ENCODE data around the gene CDKN2B-AS1. TPM values are rescaled to one million over a fixed set of nuclear protein-coding genes. Genes with fewer than 3 reads are reported as not detected.

Gene CDKN2B-AS1
- total RNA-seq, 1 donor from 2014 or later: 3.5 TPM

- no peaks in the 10 kb centered on the region for H3K36me3 Mint-ChIP-seq (ENCODE audit: low read depth)
- H3K4me3 Mint-ChIP-seq (ENCODE audit: unreplicated experiment): no peak overlapping the region
- H3K9me3 Mint-ChIP-seq (ENCODE audit: low read depth): no peaks in the 10 kb centered on the region
- H3K27ac Mint-ChIP-seq (ENCODE audit: unreplicated experiment): no peak overlapping the region
- H3K4me1 Mint-ChIP-seq (ENCODE audit: low read depth): peaks cover 22% of the 10 kb centered on the region
- no peak for TF ChIP-seq CTCF (IDR thresholded peaks at IDR 0.05)
- no peak for DNase-seq (ENCODE audit: low spot score)
- no peaks in the 10 kb centered on the region for H3K27me3 Mint-ChIP-seq (ENCODE audit: low read depth)
Measured at GRCh38 chr9:22064957-22065356, 70.4 kb downstream of the CDKN2B-AS1 start.

DNA sequence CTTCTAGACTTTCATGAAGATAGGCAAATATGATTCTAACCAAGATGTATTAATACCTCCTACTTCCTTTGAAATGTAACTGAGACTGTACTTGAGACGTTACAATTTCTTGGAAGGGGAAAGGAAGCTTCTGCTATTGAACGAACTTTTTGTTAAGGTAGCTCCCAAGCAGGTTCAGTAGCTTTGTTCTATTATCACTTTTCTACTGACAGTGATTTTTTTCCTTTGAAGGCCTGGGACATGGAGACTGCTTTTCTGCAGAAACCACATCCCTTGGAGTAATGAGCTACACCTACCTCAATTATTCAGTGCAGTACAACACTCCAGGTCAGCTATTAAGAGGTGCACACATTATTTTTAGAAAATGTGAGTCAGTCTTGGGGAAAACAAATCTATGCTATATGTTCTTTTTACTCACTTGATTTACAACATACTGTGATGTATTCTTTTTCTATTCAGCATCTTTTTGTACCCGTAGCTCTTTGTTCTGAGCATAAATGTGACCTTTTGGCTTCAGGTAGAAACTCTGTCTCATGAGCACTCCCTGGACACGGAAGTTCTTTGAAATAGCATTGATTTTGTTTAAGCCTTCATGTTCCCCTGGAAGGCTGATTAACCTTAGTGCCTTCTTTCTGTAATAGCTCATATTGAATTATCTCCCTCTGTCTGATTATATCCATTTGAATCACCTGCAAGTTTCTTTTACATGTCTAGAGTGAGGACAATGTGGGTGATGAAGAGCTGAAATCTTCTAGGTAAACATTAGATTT lies 71.0 kb downstream of the CDKN2B-AS1 start:
- no peak overlapping the region for H3K4me3 Mint-ChIP-seq (ENCODE audit: unreplicated experiment)
- H3K27me3 Mint-ChIP-seq (ENCODE audit: low read depth): no peaks in the 10 kb centered on the region
- no peak overlapping the region for H3K27ac Mint-ChIP-seq (ENCODE audit: unreplicated experiment)
- TF ChIP-seq CTCF (IDR thresholded peaks at IDR 0.05): no peak
- DNase-seq (ENCODE audit: low spot score): no peak
- peaks cover 19% of the 10 kb centered on the region for H3K4me1 Mint-ChIP-seq (ENCODE audit: low read depth)
- H3K9me3 Mint-ChIP-seq (ENCODE audit: low read depth): no peaks in the 10 kb centered on the region
- no peaks in the 10 kb centered on the region for H3K36me3 Mint-ChIP-seq (ENCODE audit: low read depth)

DNA sequence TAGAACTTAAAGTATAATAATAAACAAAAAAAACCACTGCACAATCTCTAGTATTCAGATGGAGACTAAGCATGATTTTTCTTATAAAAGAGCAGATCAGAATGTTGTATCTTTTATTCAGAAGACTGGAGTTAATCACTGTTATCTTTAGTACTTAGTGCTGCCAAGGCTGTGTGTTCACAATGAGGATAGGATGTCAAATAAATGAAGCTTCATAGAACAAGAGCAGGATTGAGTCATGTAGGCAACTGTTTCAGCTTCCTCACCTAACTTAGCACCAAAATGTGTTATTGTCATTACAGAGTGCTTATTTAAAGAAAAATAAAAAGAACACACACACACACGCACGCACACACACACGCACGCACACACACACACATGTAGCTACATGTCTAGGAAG lies 72.6 kb downstream of the CDKN2B-AS1 start:
- no peaks in the 10 kb centered on the region for H3K36me3 Mint-ChIP-seq (ENCODE audit: low read depth)
- H3K9me3 Mint-ChIP-seq (ENCODE audit: low read depth): no peaks in the 10 kb centered on the region
- H3K27me3 Mint-ChIP-seq (ENCODE audit: low read depth): no peaks in the 10 kb centered on the region
- peaks cover 12% of the 10 kb centered on the region for H3K4me1 Mint-ChIP-seq (ENCODE audit: low read depth)
- DNase-seq (ENCODE audit: low spot score): no peak
- H3K27ac Mint-ChIP-seq (ENCODE audit: unreplicated experiment): no peak overlapping the region
- no peak for TF ChIP-seq CTCF (IDR thresholded peaks at IDR 0.05)
- no peak overlapping the region for H3K4me3 Mint-ChIP-seq (ENCODE audit: unreplicated experiment)

DNA sequence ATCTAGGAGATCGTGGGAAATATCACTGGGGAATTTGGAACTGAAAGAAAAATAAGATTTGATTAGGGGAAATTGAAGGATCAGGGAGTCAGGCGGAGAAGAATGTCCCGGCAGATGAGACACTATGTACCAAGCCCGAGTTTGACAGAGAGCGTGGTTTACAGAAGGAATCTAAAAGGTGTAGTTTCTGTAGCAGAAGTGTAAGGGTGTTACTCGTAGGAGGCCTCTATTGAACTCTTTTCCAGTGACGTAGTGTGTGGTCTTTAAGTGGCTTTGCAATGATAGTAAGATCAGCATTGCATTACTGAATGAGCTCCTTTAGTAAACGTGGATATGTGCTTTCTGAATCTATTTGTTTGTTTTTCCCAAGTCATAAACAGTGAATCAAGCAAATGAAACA lies 73.8 kb downstream of the CDKN2B-AS1 start:
- TF ChIP-seq CTCF (IDR thresholded peaks at IDR 0.05): no peak
- peaks cover 12% of the 10 kb centered on the region for H3K4me1 Mint-ChIP-seq (ENCODE audit: low read depth)
- no peaks in the 10 kb centered on the region for H3K27me3 Mint-ChIP-seq (ENCODE audit: low read depth)
- H3K27ac Mint-ChIP-seq (ENCODE audit: unreplicated experiment): no peak overlapping the region
- no peak for DNase-seq (ENCODE audit: low spot score)
- no peak overlapping the region for H3K4me3 Mint-ChIP-seq (ENCODE audit: unreplicated experiment)
- H3K9me3 Mint-ChIP-seq (ENCODE audit: low read depth): no peaks in the 10 kb centered on the region
- H3K36me3 Mint-ChIP-seq (ENCODE audit: low read depth): no peaks in the 10 kb centered on the region

- TF ChIP-seq CTCF (IDR thresholded peaks at IDR 0.05): no peak
- Mint-ChIP-seq H3K4me3 (ENCODE audit: unreplicated experiment) (no peak overlapping the region), H3K27ac (ENCODE audit: unreplicated experiment) (no peak overlapping the region), H3K9me3 (ENCODE audit: low read depth) (no peaks in the 10 kb centered on the region), H3K36me3 (ENCODE audit: low read depth) (peaks cover 3% of the 10 kb centered on the region), H3K27me3 (ENCODE audit: low read depth) (no peaks in the 10 kb centered on the region), H3K4me1 (ENCODE audit: low read depth) (no peaks in the 10 kb centered on the region)
- DNase-seq (ENCODE audit: low spot score): no peak
Measured at GRCh38 chr9:22073349-22073748, 78.8 kb downstream of the CDKN2B-AS1 start.

All from chondrocyte (in vitro differentiated cells).